Stimulated activated CD4-positive, alpha-beta T cell treated with anti-CD3 and anti-CD28 coated beads, TNF-alpha, amount 100 ng/mL, for 4 hours (primary cell): ENCODE results near the gene TNNI3K.

Experiments used
- DNase-seq, 3 experiments: peaks; one replicate each; pipeline ENCODE4 v3.0.0-alpha.2; 2020; ENCODE audit warnings: low read depth in 3 of 3

Gene TNNI3K

DNA sequence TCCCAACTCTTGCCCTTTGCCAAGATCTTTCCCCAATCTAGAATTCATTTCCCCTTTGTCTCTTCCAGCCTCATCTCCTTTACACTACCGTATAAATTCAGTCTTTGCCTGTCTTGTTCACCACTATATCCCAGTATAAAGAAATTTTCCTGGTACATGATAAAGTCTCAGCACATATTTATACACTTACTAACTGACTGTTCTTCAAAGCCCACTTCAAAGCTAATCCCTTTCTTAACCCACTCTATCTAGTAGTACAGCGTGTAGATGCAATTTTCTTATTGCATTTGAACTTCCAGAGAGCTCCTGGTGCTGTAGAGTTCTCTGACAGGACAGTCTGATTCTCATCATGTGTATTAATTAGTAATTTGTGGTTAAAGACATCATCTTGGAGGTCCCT, 199.1 kb downstream of the TNNI3K start:
- DNase-seq, result no peak

- no peak for DNase-seq
Measured at GRCh38 chr1:74436078-74436477, 200.9 kb downstream of the TNNI3K start.

- no peak for DNase-seq
Measured at GRCh38 chr1:74437035-74437434, 201.8 kb downstream of the TNNI3K start.

DNA sequence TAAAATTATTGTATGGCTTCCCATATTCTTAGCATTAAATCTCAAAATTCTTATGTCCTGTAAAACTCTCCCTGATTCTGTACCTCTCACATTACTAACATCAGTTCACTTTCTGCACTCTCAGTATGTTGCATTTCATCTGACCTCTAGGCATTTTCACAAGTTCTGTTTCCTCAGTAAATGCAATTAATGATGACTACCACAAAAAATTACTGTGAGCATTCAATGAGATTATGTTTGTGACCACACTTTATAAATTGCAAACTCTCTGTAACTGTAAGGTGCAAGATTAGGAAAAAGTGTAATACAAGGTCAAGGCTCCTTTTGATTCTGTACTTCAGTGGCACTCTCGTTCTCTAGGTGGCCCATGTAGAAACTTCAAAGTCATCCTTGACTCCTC, 216.8 kb downstream of the TNNI3K start:
- no peak for DNase-seq

DNA sequence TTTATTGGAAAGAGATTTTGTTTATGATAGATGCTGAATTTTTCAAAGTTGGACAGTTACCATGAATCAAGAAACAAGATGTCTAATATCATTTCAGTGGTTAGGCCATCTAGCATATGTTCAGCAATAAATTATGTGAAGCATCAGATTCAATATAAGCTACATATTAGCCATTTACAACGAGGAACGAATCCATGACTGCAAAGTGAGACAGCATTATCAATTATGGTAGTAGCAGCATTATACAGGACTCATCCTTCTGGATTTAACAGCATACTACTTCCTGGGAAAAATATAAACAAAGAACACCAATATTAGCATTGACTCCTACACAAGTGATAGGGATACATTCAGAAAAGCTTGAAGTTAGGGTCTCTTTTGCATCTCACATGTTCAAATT, 218.1 kb downstream of the TNNI3K start:
- no peak for DNase-seq

GRCh38 chr1:74455390-74455789, 220.2 kb downstream of the TNNI3K start:
- DNase-seq, result no peak

DNA sequence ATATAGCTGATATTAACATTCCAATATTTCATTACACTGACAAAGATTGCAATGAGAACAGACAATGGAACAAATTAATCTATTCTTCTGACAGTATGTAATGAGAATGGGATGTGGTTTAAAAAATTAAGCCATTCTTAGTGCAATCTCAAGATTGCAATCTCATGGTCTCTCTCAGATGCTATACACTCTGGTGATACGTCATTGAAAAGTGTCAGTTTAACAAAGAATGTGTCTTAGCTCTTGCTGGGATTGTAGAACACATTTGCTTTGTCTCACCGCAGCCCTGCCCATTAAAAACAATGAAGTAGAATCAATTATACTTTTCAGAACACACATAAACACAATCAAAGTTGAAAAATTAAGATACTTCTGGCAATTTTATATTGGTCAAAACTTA, 222.1 kb downstream of the TNNI3K start:
- DNase-seq, result no peak

DNA sequence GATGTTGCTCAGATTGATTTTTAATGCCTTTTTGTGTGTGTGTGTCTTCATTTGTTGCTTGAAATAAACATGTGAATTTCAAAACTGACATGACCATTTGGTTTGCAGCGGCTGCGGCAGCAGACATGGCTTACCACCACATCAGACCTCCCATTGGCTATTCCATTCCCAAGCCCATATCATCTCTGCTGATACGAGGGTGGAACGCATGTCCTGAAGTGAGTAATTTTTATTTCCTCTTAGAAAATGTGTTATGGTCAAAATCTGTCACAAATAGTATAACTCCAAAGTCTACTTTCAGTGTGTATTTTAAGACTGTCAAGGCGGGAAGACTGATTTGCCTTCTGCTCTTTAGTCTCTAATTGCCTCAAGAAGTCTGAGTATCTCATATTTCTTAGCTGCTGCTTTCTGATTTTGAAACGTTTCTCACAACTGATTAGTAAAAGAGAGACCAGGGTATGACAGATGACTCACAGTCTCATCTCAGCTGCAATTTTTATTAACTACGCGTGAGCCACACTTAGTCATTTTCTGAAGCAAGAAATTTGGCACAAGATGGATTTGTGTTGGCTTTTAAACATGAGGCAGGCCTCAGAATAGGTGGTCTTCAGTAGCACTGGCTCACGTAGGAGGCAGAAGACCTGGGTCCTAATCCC, 228.3 kb downstream of the TNNI3K start:
- no peak for DNase-seq

DNA sequence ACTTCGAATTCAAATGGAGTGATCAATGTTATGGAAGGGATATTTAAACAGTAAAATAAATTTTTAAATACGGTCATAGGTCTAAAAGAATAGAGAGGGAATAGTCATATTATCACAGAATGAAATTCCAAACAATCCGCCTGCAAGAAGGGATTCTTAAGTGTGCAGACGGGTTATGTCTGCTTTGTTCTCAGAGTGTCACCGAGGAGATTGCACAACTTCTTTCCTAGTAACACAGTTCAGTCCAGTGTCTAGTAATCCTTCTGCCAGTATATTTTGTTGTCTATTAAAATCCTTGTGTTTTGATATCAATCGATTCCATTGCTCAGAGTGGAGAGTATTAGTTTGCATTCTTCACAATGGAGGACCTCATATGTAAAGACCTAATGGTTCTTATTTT, 228.8 kb downstream of the TNNI3K start:
- no peak for DNase-seq

DNA sequence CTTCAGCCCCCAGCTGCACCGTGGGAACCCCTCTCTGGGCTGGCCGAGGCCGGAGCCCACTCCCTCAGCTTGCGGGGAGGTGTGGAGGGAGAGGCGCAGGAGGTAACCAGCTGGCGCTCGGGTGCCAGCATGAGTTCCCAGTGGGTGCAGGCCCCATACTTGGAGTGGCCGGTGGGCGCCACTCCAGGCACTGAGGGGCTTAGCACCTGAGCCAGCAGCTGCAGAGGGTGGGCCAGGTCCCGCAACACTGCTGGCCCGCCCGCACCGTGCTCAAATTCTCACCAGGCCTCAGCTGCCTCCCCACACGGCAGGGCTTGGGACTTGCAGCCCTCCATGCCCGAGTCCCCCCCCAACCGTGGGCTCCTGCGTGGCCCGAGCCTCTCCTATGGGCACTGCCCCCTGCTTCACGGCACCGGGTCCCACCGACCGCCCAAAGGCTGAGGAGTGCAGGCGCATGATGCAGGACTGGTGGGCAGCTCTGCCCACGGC, 230.1 kb downstream of the TNNI3K start:
- no peak for DNase-seq

GRCh38 chr1:74467786-74468377, 232.7 kb downstream of the TNNI3K start:
- DNase-seq, result no peak

DNA sequence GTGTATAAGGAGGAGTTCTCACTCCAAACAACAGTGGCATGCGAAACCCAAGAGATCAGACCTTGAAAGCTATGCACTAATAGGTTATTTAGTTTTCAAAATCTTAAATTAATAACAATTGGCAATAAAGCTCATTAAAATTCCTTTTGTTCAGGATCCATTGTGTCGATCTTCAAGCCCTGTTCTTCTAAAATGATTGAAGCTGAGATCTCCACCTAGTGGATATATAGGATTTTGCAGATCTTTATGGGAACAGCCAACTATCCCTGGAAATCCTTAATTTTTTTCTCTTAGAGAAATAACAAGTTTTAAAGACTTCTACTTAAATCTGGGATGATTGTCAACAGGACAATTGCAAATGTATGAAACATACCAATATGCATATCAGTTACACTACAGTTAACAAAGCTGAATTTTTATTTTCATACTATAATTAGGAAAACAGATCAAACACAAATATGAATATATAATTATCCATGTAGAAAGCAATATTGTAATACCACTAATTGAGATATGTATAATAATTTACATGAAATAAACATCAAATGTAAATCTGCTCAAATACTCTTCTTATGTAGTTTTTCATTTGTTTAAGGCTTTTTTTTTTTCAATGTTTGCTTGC, 233.9 kb downstream of the TNNI3K start:
- no peak for DNase-seq

DNA sequence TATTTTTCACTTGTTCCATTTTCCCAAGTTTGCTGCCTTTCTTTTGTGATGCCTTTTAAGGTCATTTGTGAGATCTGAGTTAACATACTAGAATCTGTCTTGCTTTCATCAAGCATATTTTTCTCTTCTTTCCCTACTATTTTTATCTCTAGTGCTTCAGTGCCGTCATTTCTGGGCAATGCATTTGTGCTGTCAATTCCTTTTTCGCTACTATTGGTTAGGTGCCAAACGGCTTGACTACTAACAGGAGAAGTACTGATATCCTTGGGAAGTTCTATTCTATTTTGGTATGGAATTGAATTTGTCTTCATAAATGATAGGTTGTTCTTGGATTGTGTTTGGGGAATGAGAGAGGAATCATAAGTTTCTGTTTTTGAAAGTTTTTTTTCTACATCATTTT, 235.1 kb downstream of the TNNI3K start:
- no peak for DNase-seq

DNA sequence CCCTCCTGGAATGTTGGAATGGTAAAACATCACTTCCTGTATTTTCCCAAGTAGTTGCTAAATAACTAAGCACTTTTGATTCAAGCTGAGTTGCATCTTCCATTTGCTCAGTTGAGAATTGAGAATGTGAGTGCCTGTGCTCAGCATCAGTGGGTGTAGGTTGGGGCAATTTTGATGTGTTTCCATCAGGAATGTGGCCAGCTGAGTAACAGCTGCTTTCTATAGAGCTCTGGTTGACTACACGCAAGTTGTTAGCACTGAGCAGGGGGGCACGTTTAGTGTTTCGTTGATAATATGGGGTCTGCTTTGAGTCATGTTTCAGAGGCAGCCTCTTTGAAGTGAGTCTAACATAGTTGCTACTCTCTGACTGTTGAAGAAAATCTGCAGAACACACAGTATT, 235.7 kb downstream of the TNNI3K start:
- no peak for DNase-seq

GRCh38 chr1:74471470-74471869, 236.3 kb downstream of the TNNI3K start:
- no peak for DNase-seq

DNA sequence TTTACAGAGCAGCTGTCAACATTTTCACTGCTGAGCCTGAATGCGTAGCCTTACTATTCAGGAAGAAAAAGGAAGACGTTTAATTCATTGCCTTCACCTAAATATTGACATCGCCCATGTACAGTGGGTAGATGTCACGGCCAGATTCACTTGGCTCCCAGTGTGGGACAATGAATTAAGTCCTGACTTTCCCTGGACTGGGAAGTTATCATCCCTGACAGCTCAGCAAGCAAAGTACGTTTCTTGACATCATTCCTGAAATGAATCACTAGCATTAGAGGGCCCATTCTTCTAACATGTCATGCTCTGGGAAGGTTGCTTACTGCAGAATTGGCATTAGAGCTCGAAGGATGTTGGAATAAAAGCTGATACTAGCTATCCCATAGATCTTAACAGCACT, 239.4 kb downstream of the TNNI3K start:
- DNase-seq, result no peak

DNA sequence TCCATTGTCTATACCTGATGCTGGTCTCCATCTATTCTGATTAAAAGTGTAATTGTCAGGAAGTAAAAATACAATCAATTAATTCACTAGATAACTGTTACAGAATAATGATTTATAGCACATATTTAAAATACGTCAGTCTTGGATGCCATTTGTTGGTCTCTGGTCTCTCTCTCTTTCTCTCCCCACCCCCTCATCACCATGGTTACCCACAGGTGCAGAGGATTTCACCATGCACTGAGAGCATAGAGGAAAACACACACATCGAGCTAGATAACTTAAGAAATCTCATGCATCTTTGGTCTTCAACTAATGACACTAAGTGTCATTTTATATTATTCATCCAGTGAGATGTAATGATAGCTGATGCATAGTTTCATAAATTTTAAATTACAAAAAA, 243.8 kb downstream of the TNNI3K start:
- DNase-seq, result no peak

GRCh38 chr1:74480068-74480467, 244.9 kb downstream of the TNNI3K start:
- DNase-seq, result no peak

GRCh38 chr1:74481607-74482006, 246.4 kb downstream of the TNNI3K start:
- DNase-seq, result no peak

- DNase-seq, result no peak
Measured at GRCh38 chr1:74485622-74486021, 250.4 kb downstream of the TNNI3K start.

DNA sequence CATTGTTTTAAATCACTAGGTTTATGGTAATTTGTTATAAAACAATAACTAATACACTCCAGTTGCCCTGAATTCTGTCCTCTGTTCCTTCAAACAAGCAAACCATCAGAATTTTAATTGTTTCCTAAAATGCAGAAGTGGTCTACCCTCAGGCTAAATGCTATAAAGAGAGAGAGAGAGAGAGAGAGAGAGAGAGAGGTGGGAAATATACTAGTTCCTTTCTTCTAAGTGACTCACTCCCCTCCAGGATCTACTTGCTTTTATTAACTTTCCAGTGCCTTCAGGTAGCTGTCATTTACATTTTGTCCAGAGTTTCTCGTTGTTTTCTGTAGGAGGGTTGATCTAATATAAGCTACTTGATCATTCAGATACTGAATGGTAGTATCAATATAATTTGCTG, 250.8 kb downstream of the TNNI3K start:
- no peak for DNase-seq

- no peak for DNase-seq
Measured at GRCh38 chr1:74496669-74497068, 261.5 kb downstream of the TNNI3K start.

- no peak for DNase-seq
Measured at GRCh38 chr1:74498901-74499300, 263.7 kb downstream of the TNNI3K start.
